AG10803 (cell line): ENCODE results near the gene EYS.
"Not testable (repeated sequence)": the region's sequence is repeated elsewhere in the genome, so short reads cannot be mapped to it uniquely, and the experiment has no call there.

ENCODE experiments used
- DNase-seq: peaks from one replicate; pipeline ENCODE4 v3.0.0; 2010; ENCODE audit warnings: low read depth
- H3K4me3 ChIP-seq: 2 replicates; pipeline ENCODE4 v1.5.1; 2011; ENCODE audit warnings: mild to moderate bottlenecking, low read length, control low read depth
- CTCF ChIP-seq: conservative IDR thresholded peaks from 2 replicates; pipeline ENCODE4 v1.5.1; 2011; ENCODE audit warnings: mild to moderate bottlenecking, low read length, control low read depth, inconsistent platforms

The EYS gene

GRCh38 chr6:63864061-63864460, 1843.0 kb downstream of the EYS start:
- TF ChIP-seq CTCF: no peak
- H3K4me3 ChIP-seq: no peak overlapping the region
- no peak for DNase-seq

GRCh38 chr6:63862486-63863198, 1844.4 kb downstream of the EYS start:
- no peak overlapping the region for H3K4me3 ChIP-seq
- no peak for DNase-seq
- TF ChIP-seq CTCF: no peak

- H3K4me3 ChIP-seq: no peak overlapping the region
- TF ChIP-seq CTCF: no peak
- DNase-seq: no peak
Measured at GRCh38 chr6:63859528-63859927, 1847.5 kb downstream of the EYS start.

- no peak for TF ChIP-seq CTCF
- H3K4me3 ChIP-seq: no peak overlapping the region
- DNase-seq: no peak
Measured at GRCh38 chr6:63858691-63859090, 1848.3 kb downstream of the EYS start.

- no peak overlapping the region for H3K4me3 ChIP-seq
- TF ChIP-seq CTCF: no peak
- no peak for DNase-seq
Measured at GRCh38 chr6:63856271-63856670, 1850.8 kb downstream of the EYS start.

- DNase-seq: peak; percentile 70
- no peak overlapping the region for H3K4me3 ChIP-seq
- TF ChIP-seq CTCF: no peak
Measured at GRCh38 chr6:63844287-63844686, 1862.7 kb downstream of the EYS start.

GRCh38 chr6:63839485-63839884, 1867.5 kb downstream of the EYS start:
- no peak for DNase-seq
- no peak for TF ChIP-seq CTCF
- no peak overlapping the region for H3K4me3 ChIP-seq

- H3K4me3 ChIP-seq, DNase-seq: not testable (repeated sequence)
Measured at GRCh38 chr6:63828678-63829077, 1878.3 kb downstream of the EYS start.
